ENCODE results near the gene NFE2L3. TPM values are rescaled to one million over a fixed set of nuclear protein-coding genes. Genes with fewer than 3 reads are reported as not detected.

NFE2L3 gene
- total RNA-seq, 2 donors from 2014 or later = 2.8 to 4.5 TPM

GRCh38 chr7:26201247-26202018 is 49.4 kb downstream of the NFE2L3 start, which contains the start of gene CBX3:
CBX3 (plus strand) TSS chr7:26201745; CDS start chr7:26202999, 1,254 bp downstream.
- TF ChIP-seq, protein P1, sequence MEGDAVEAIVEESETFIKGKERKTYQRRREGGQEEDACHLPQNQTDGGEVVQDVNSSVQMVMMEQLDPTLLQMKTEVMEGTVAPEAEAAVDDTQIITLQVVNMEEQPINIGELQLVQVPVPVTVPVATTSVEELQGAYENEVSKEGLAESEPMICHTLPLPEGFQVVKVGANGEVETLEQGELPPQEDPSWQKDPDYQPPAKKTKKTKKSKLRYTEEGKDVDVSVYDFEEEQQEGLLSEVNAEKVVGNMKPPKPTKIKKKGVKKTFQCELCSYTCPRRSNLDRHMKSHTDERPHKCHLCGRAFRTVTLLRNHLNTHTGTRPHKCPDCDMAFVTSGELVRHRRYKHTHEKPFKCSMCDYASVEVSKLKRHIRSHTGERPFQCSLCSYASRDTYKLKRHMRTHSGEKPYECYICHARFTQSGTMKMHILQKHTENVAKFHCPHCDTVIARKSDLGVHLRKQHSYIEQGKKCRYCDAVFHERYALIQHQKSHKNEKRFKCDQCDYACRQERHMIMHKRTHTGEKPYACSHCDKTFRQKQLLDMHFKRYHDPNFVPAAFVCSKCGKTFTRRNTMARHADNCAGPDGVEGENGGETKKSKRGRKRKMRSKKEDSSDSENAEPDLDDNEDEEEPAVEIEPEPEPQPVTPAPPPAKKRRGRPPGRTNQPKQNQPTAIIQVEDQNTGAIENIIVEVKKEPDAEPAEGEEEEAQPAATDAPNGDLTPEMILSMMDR (IDR thresholded peaks at IDR 0.05) = no peak
- H3K4me1 ChIP-seq (ENCODE audit: control insufficient read depth in 1 of 2, low read depth in 2 of 2) = peaks cover 36 to 41% of the 10 kb centered on the region in 2 donors
- peak; percentile 58 for ATAC-seq (ENCODE audit: insufficient number of reproducible peaks, low FRiP score, low read depth)

DNA sequence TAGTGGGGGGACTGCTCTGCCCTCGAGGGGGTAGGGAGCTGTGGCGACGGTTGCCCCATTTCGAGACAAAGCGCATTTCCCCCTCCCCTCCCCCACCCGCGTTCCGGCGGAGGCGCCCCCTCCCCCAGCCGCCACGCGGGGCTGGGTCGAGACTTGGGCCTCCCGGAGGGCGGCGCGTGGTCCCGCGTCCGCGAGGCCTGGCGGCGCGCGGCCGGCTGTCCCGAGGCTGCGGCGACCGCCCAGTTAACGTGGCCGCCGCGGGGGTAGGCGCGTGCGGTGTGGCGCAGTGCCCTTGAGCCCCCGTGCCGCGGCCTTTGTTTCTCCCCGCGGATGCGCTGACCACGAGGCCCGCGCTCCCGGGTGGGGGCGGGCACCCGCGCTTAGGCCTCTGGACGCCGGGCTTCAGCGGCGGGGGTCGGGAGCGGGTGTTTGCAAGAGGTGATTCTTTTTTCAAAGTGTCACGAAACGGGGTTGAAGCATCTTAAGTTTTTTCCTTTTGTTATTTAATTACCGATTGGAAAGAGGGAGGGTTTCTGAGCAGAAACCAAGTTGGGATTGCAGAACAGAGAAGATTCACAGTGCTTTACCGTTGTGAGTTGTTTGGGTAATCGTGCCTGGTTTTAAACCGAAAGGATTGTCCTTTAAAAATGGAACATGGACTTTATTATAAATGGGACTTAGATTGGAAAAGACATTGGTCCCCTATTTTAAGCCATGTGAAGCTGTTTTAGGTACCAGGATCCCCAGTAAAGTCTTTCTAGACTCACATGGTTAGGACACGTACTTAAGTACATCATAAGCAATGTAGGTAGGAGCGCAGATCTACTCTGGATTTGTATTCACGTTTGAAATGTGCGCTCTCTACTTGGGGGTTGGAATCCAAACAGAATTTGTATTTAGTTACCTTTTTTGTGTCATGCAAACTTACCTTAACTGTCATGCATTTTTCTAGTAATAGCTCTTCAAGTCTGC is 50.3 kb downstream of the NFE2L3 start:
- Histone ChIP-seq H3K27me3 (replicated peaks; ENCODE audit: insufficient read depth) (no peaks in the 10 kb centered on the region), H3K36me3 (peaks cover under 1% of the 10 kb centered on the region), H3K27ac (peak overlapping the region; percentile 99 to 100), H3K9me3 (no peaks in the 10 kb centered on the region), H3K4me1 (ENCODE audit: control insufficient read depth in 1 of 2, low read depth in 2 of 2) (peaks cover 27 to 32% of the 10 kb centered on the region in 2 donors), H3K4me3 (peak overlapping the region; percentile 98)
- TF ChIP-seq, protein P1 (IDR thresholded peaks at IDR 0.05) = no peak
- DNase-seq (ENCODE audit: low spot score) (no peak), ATAC-seq (ENCODE audit: insufficient number of reproducible peaks, low FRiP score, low read depth) (no peak)

More at GRCh38 chr7:26201247-26202018, 49.4 kb downstream of the NFE2L3 start, which contains the start of gene CBX3:
- Histone ChIP-seq H3K9me3 (no peaks in the 10 kb centered on the region), H3K4me3 (peak within 1 kb of the TSS; percentile 98), H3K27ac (peak within 1 kb of the TSS; percentile 100), H3K27me3 (replicated peaks; ENCODE audit: insufficient read depth) (no peaks in the 10 kb centered on the region), H3K36me3 (peaks cover 9% of the 10 kb centered on the region)
- DNase-seq (ENCODE audit: low spot score) = peak; percentile 34

DNA sequence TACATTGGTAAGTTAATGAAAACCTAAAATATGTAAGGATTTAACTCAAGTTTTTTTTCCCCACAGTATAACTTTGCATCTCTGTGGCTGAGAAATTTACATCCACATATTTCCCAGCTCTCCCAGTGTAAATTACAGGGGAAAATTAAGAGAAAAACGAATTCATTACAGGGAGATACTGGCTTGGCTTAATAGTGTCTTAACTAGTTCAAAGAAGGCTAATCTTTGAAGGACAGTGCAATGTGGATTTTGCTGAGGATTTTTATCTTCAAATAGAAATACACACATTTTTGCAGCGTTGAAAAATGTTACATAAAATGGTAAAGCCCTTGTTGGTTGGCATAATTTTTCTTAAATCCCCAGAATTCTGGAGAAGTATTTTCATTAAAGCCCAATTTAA is 51.0 kb downstream of the NFE2L3 start:
- Histone ChIP-seq H3K4me1 (ENCODE audit: control insufficient read depth in 1 of 2, low read depth in 2 of 2) (peaks cover 23 to 27% of the 10 kb centered on the region in 2 donors), H3K9me3 (no peaks in the 10 kb centered on the region), H3K27ac (no peak overlapping the region), H3K27me3 (replicated peaks; ENCODE audit: insufficient read depth) (no peaks in the 10 kb centered on the region), H3K36me3 (peaks cover 5% of the 10 kb centered on the region), H3K4me3 (peak overlapping the region; percentile 98)
- DNase-seq (ENCODE audit: low spot score) (no peak), ATAC-seq (ENCODE audit: insufficient number of reproducible peaks, low FRiP score, low read depth) (no peak)
- TF ChIP-seq, protein P1 (IDR thresholded peaks at IDR 0.05) = no peak

DNA sequence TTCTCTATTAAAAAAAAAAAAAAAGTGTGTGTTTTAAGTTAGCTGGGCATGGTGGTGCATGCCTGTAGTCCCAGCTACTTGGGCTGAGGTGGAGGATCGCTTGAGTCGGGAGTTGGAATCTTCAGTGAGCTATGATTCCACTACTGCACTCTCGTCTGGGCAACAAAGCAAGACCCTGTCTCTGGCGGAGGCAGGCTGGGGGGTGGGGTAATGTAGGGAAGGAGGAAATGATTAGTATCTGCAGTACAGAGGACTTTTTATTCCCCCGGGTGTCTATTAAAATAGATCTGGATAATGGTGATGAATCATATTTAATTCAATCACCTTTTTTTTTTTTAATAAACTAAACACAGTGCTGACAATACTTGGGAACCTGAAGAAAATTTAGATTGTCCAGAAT is 56.0 kb downstream of the NFE2L3 start:
- ATAC-seq (ENCODE audit: insufficient number of reproducible peaks, low FRiP score, low read depth) (no peak), DNase-seq (ENCODE audit: low spot score) (no peak)
- Histone ChIP-seq H3K4me1 (ENCODE audit: control insufficient read depth in 1 of 2, low read depth in 2 of 2) (peaks cover 20 to 24% of the 10 kb centered on the region in 2 donors), H3K27me3 (replicated peaks; ENCODE audit: insufficient read depth) (no peaks in the 10 kb centered on the region), H3K4me3 (no peak overlapping the region), H3K36me3 (peaks cover 19% of the 10 kb centered on the region), H3K27ac (no peak overlapping the region), H3K9me3 (no peaks in the 10 kb centered on the region)
- TF ChIP-seq, protein P1 (IDR thresholded peaks at IDR 0.05) = no peak

Data from thoracic aorta (tissue), 2 donors.